Panc1 (cell line): ENCODE measurements around the gene UNC45B. TPM values are rescaled to one million over a fixed set of nuclear protein-coding genes. Genes with fewer than 3 reads are reported as not detected.

ENCODE experiments used
- ATAC-seq: fragments of 200-7000 bp; cut with Tn5 transposase; 2 replicates; pipeline ENCODE4 v1.9.1; 2020; ENCODE audit warnings: mild to moderate bottlenecking, moderate library complexity
- BruUV-seq: library from RNA; stranded (reverse); fragments of 400-500 nt; replicated peaks from 2 replicates; lab custom pipeline; 2021; lab: Mats Ljungman, UMichigan
- CTCF ChIA-PET: fragments of 300-600 bp; sonication (Branson Sonifier 250); formaldehyde crosslinking; loops from one replicate; lab custom pipeline; 2022; ENCODE audit warnings: antibody characterized with exemption; lab: Charles Lee
- POLR2A ChIA-PET: fragments of 300-600 bp; sonication (Branson Sonifier 250); formaldehyde crosslinking; loops from one replicate; lab custom pipeline; 2022; ENCODE audit warnings: antibody characterized with exemption; lab: Charles Lee
- DNase-seq: peaks from one replicate; pipeline ENCODE4 v3.0.0-alpha.2; 2010; ENCODE audit warnings: low read depth, low spot score
- H3K27ac ChIP-seq: 2 replicates; pipeline ENCODE4 v1.5.1; 2011; ENCODE audit warnings: mild to moderate bottlenecking, low read length, inconsistent platforms
- H3K27me3 ChIP-seq: fragments of 200-500 bp; sonication (Bioruptor generic); 2 replicates; pipeline ENCODE4 v1.6.0; 2014; ENCODE audit warnings: low read length, inconsistent platforms; ENCODE audit not compliant: control insufficient read depth, insufficient read depth
- H3K36me3 ChIP-seq: fragments of 200-500 bp; sonication (Bioruptor generic); 2 replicates; pipeline ENCODE4 v1.5.1; 2014; ENCODE audit warnings: inconsistent platforms, mild to moderate bottlenecking, low read length, moderate library complexity; ENCODE audit not compliant: control insufficient read depth, insufficient read depth
- H3K4me1 ChIP-seq: 2 replicates; pipeline ENCODE4 v1.5.1; 2011; ENCODE audit warnings: inconsistent platforms, mild to moderate bottlenecking, low read length, moderate library complexity; ENCODE audit not compliant: control insufficient read depth, insufficient read depth
- H3K4me3 ChIP-seq, 2 experiments: 2 replicates each; pipeline ENCODE4 v1.5.1; 2011 to 2012; ENCODE audit warnings: low read depth in 2 of 2, low read length in 2 of 2, mild to moderate bottlenecking in 2 of 2, inconsistent platforms in 1 of 2, moderate library complexity in 1 of 2
- H3K9me3 ChIP-seq: fragments of 200-500 bp; sonication (Bioruptor generic); 2 replicates; pipeline ENCODE4 v1.5.1; 2014; ENCODE audit warnings: low read depth, mild to moderate bottlenecking, inconsistent platforms, low read length, moderate library complexity; ENCODE audit not compliant: control insufficient read depth, insufficient read depth
- CTCF ChIP-seq: fragments of 450-650 bp; IDR thresholded peaks from 2 replicates; pipeline ENCODE4 v1.5.1; 2017; ENCODE audit warnings: mild to moderate bottlenecking
- POLR2AphosphoS5 ChIP-seq: IDR thresholded peaks from 2 replicates; pipeline ENCODE4 v1.6.1; 2012; ENCODE audit warnings: mild to moderate bottlenecking, low read depth, low read length, moderate library complexity
- REST ChIP-seq, 2 experiments: IDR thresholded peaks; 2 replicates each; pipeline ENCODE4 v1.6.1; 2011 to 2012; ENCODE audit warnings: low read depth in 2 of 2, control low read depth in 1 of 2, low read length in 1 of 2, mild to moderate bottlenecking in 1 of 2, moderate library complexity in 1 of 2; ENCODE audit not compliant: insufficient read depth in 1 of 2
- SIN3A ChIP-seq: IDR thresholded peaks from 2 replicates; pipeline ENCODE4 v1.6.1; 2012; ENCODE audit warnings: low read depth, mild to moderate bottlenecking, low read length, moderate library complexity, borderline replicate concordance; ENCODE audit not compliant: insufficient read depth
- TCF7L2 ChIP-seq: IDR thresholded peaks from 2 replicates; pipeline ENCODE4 v1.6.1; 2011; ENCODE audit warnings: mild to moderate bottlenecking, low read depth, low read length, inconsistent platforms
- in situ Hi-C: cut with HindIII; loops from 2 replicates; pipeline ENCODE4 v1.10.0; 2016; ENCODE audit warnings: low sequenced_read_pairs, low pct_unique_long_range_greater_than_20kb
- intact Hi-C: fragments of 100-400 bp; cut with micrococcal nuclease; formaldehyde crosslinking; loops from one replicate; pipeline ENCODE4 v1.10.0; 2022; ENCODE audit not compliant: unreplicated experiment
- total RNA-seq: library from RNA; stranded (reverse); gene quantifications from one replicate; pipeline ENCODE4 v1.2.1, GENCODE V29; 2021; ENCODE audit not compliant: unreplicated experiment

UNC45B gene
- total RNA-seq, 1 experiment from 2014 or later: not detected

GRCh38 chr17:35169835-35170363 is 22.3 kb downstream of the UNC45B start:
- no peak for DNase-seq
- intact Hi-C loops: loop anchor here (10.0 kb wide), 1 partner anchor 125 kb away; no protein-coding TSS in a partner anchor
- ATAC-seq: no peak
- POLR2A ChIA-PET: interaction anchor here (0.6 kb wide), 1 partner anchor 53 kb away, joined by 4 read pairs; no protein-coding TSS in a partner anchor
- no peak for TF ChIP-seq POLR2AphosphoS5
- no peak for TF ChIP-seq CTCF
- TF ChIP-seq SIN3A: no peak
- TF ChIP-seq TCF7L2: no peak
- TF ChIP-seq REST (IDR thresholded peaks at IDR 0.05; ENCODE audit: insufficient read depth in 1 of 2, low read depth in 2 of 2, low read length in 1 of 2): no peak
- no peaks in the 10 kb centered on the region for H3K36me3 ChIP-seq
- in situ Hi-C loops: no loop called here
- no peaks in the 10 kb centered on the region; the same call in 1 of the 2 replicates for H3K27me3 ChIP-seq
- H3K4me3 ChIP-seq: no peak overlapping the region
- BruUV-seq: no TSS peak
- no peak overlapping the region for H3K27ac ChIP-seq
- CTCF ChIA-PET: no interaction called here
- H3K4me1 ChIP-seq: no peaks in the 10 kb centered on the region
- no peaks in the 10 kb centered on the region for H3K9me3 ChIP-seq

GRCh38 chr17:35170968-35171771 is 23.6 kb downstream of the UNC45B start:
- CTCF ChIA-PET: interaction anchor here (0.7 to 0.8 kb wide), 2 partner anchors 368 to 369 kb away, joined by 8 to 9 read pairs; no protein-coding TSS in a partner anchor
- no TSS peak for BruUV-seq
- no peak overlapping the region for H3K4me3 ChIP-seq
- POLR2A ChIA-PET: interaction anchor here (0.7 kb wide), 2 partner anchors 287 to 343 kb away, joined by 3 to 11 read pairs; no protein-coding TSS in a partner anchor
- TF ChIP-seq POLR2AphosphoS5: no peak
- TF ChIP-seq CTCF: no peak
- TF ChIP-seq SIN3A: no peak
- TF ChIP-seq REST (IDR thresholded peaks at IDR 0.05; ENCODE audit: insufficient read depth in 1 of 2, low read depth in 2 of 2, low read length in 1 of 2): no peak
- TF ChIP-seq TCF7L2: no peak
- intact Hi-C loops (loop anchor here (1.0 to 10.0 kb wide), 2 partner anchors 124 to 362 kb away; no protein-coding TSS in a partner anchor), in situ Hi-C loops (no loop called here)
- ATAC-seq (peak; percentile 75; the same call in 1 of the 2 replicates), DNase-seq (no peak)
- H3K27me3 ChIP-seq: no peaks in the 10 kb centered on the region; the same call in 1 of the 2 replicates
- no peaks in the 10 kb centered on the region for H3K36me3 ChIP-seq
- no peaks in the 10 kb centered on the region for H3K9me3 ChIP-seq
- H3K4me1 ChIP-seq: no peaks in the 10 kb centered on the region
- no peak overlapping the region for H3K27ac ChIP-seq
